CD14-positive monocyte (primary cell): ENCODE data around the gene POC1B. TPM values are rescaled to one million over a fixed set of nuclear protein-coding genes. Genes with fewer than 3 reads are reported as not detected.
A peak's percentile ranks its signal among the peaks of the same experiment; 100 is the strongest.

Source experiments
- DNase-seq, 3 donors: peaks; one replicate each; pipeline ENCODE4 v3.0.0-alpha.2; 2011 to 2022
- H2AFZ ChIP-seq: 2 replicates; pipeline ENCODE4 v1.6.0; 2012; ENCODE audit warnings: mild to moderate bottlenecking, low read depth, low read length, inconsistent platforms; ENCODE audit not compliant: insufficient read depth, poor library complexity, severe bottlenecking
- H3K27ac ChIP-seq, 2 donors: 1 replicate in 1 of 2; 2 replicates in 1 of 2; pipeline ENCODE4 v1.5.1; 2012 to 2013; ENCODE audit warnings: low read length in 2 of 2, control low read depth in 1 of 2, inconsistent platforms in 1 of 2, low read depth in 1 of 2, mild to moderate bottlenecking in 1 of 2
- H3K27me3 ChIP-seq, 2 donors: one replicate each; pipeline versions ENCODE4 v1.6.0 to v1.6.1; 2011 to 2013; ENCODE audit warnings: low read length in 2 of 2; ENCODE audit not compliant: control insufficient read depth in 2 of 2, insufficient read depth in 2 of 2
- H3K36me3 ChIP-seq, 2 donors: replicated peaks in 1 of 2; 1 replicate in 1 of 2; 2 replicates in 1 of 2; pipeline versions ENCODE4 v1.5.1 to v1.6.1; 2012 to 2013; ENCODE audit warnings: low read length in 2 of 2, control low read depth in 1 of 2, inconsistent platforms in 1 of 2, mild to moderate bottlenecking in 1 of 2; ENCODE audit not compliant: insufficient read depth in 2 of 2, control insufficient read depth in 1 of 2
- H3K4me1 ChIP-seq, 2 donors: 1 replicate in 1 of 2; 2 replicates in 1 of 2; pipeline versions ENCODE4 v1.5.1 to v1.6.1; 2012 to 2013; ENCODE audit warnings: low read length in 2 of 2, control low read depth in 1 of 2, inconsistent platforms in 1 of 2, mild to moderate bottlenecking in 1 of 2, moderate library complexity in 1 of 2; ENCODE audit not compliant: insufficient read depth in 2 of 2, control insufficient read depth in 1 of 2
- H3K4me2 ChIP-seq: replicated peaks from 2 replicates; pipeline ENCODE3; 2012; ENCODE audit warnings: low read length, moderate library complexity, mild to moderate bottlenecking; ENCODE audit not compliant: poor library complexity, severe bottlenecking; ENCODE audit errors: extremely low read depth
- H3K4me3 ChIP-seq, 3 experiments: fragments of 200-600 bp in 1 of 3; sonication (generic) in 1 of 3; replicated peaks in 1 of 3; 1 replicate in 2 of 3; 2 replicates in 1 of 3; pipeline ENCODE4 v1.5.1; 2011 to 2013; ENCODE audit warnings: low read length in 3 of 3, mild to moderate bottlenecking in 3 of 3, control low read depth in 2 of 3, low read depth in 2 of 3, inconsistent platforms in 1 of 3, moderate library complexity in 1 of 3
- H3K79me2 ChIP-seq: 2 replicates; pipeline ENCODE4 v1.6.0; 2012; ENCODE audit warnings: mild to moderate bottlenecking, control low read depth, inconsistent platforms, low read length, moderate library complexity; ENCODE audit not compliant: insufficient read depth
- H3K9ac ChIP-seq: 2 replicates; pipeline ENCODE4 v1.6.0; 2017; ENCODE audit warnings: low read length, mild to moderate bottlenecking; ENCODE audit not compliant: insufficient read depth, poor library complexity, severe bottlenecking
- H3K9me3 ChIP-seq, 2 donors: replicated peaks in 1 of 2; 1 replicate in 1 of 2; 2 replicates in 1 of 2; pipeline versions ENCODE4 v1.5.1 to v1.6.1; 2012 to 2013; ENCODE audit warnings: low read length in 2 of 2, control low read depth in 1 of 2; ENCODE audit not compliant: control insufficient read depth in 1 of 2, insufficient read depth in 1 of 2
- H4K20me1 ChIP-seq: 2 replicates; pipeline ENCODE4 v1.6.0; 2012; ENCODE audit warnings: mild to moderate bottlenecking, low read length, control low read depth, moderate library complexity; ENCODE audit not compliant: insufficient read depth
- H3K27ac Mint-ChIP-seq, 7 donors: one replicate each; pipeline ENCODE4 v1.8.0; 2020; ENCODE audit warnings: mild to moderate bottlenecking in 7 of 7, mixed read lengths in 7 of 7, moderate library complexity in 6 of 7, inconsistent platforms in 2 of 7
- H3K27me3 Mint-ChIP-seq, 3 donors: one replicate each; pipeline ENCODE4 v1.8.0; 2021 to 2022; ENCODE audit warnings: low read depth in 3 of 3, mild to moderate bottlenecking in 3 of 3, mixed read lengths in 3 of 3, moderate library complexity in 3 of 3, inconsistent platforms in 1 of 3
- H3K36me3 Mint-ChIP-seq, 2 donors: one replicate each; pipeline ENCODE4 v1.8.0; 2020; ENCODE audit warnings: mixed read lengths in 2 of 2, inconsistent platforms in 1 of 2, mild to moderate bottlenecking in 1 of 2
- H3K4me1 Mint-ChIP-seq: one replicate; pipeline ENCODE4 v1.8.0; 2020; ENCODE audit warnings: mild to moderate bottlenecking, mixed read lengths
- H3K4me3 Mint-ChIP-seq, 2 donors: one replicate each; pipeline ENCODE4 v1.8.0; 2020; ENCODE audit warnings: mild to moderate bottlenecking in 2 of 2, mixed read lengths in 2 of 2, moderate library complexity in 1 of 2
- H3K9me3 Mint-ChIP-seq, 7 donors: one replicate each; pipeline ENCODE4 v1.8.0; 2020 to 2022; ENCODE audit warnings: mixed read lengths in 7 of 7, mild to moderate bottlenecking in 6 of 7, moderate library complexity in 6 of 7, inconsistent platforms in 2 of 7
- WGBS: methylation state at CpG from one replicate; pipeline ENCODE4 v1.1.5; 2013; ENCODE audit warnings: missing lambda C conversion rate; ENCODE audit not compliant: insufficient coverage; 5-methylcytosine and 5-hydroxymethylcytosine counted together
- intact Hi-C, 2 donors: fragments of 100-400 bp; cut with micrococcal nuclease; formaldehyde crosslinking; loops; one replicate each; pipeline versions ENCODE4 v1.15.0 to v1.15.1; 2023
- polyA plus RNA-seq, 3 donors: library from polyadenylated mRNA; depleted of rRNA in 1 of 3; unstranded in 2 of 3; stranded (reverse) in 1 of 3; fragments of 300-500 nt in 2 of 3; fragments of >200 nt in 1 of 3; fragmentation: Illumina TruSeq in 2 of 3; gene quantifications; 1 replicate in 2 of 3; 2 replicates in 1 of 3; pipeline ENCODE4 v1.2.3, GENCODE V29; 2012 to 2021
- TF ChIP-seq, protein P1 (sequence below): fragments of 200-600 bp; IDR thresholded peaks from one replicate; pipeline ENCODE4 v1.8.0; 2022; ENCODE audit warnings: antibody characterized with exemption, mild to moderate bottlenecking

POC1B gene
- polyA plus RNA-seq, 3 donors: 8.4 to 32.0 (median 29.7) TPM

DNA sequence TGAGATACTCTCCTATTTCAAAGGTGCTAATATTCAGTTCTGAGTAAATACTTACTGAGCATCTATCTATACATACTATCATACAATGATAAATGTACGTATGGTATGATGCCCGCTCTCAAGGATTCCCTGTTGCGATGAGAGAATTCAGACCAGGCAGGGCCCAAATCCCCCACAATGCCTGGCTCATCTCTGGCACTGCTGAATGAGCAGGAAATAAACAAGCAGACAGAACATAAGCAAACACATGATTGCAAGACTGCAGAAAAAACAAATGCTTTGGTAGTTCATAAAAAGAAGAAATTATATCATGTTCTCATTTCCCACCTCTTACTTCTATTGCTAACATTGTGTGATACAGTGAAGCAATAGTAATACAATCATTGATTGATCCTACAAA is 96.3 kb downstream of the POC1B start:
- TF ChIP-seq, protein P1, sequence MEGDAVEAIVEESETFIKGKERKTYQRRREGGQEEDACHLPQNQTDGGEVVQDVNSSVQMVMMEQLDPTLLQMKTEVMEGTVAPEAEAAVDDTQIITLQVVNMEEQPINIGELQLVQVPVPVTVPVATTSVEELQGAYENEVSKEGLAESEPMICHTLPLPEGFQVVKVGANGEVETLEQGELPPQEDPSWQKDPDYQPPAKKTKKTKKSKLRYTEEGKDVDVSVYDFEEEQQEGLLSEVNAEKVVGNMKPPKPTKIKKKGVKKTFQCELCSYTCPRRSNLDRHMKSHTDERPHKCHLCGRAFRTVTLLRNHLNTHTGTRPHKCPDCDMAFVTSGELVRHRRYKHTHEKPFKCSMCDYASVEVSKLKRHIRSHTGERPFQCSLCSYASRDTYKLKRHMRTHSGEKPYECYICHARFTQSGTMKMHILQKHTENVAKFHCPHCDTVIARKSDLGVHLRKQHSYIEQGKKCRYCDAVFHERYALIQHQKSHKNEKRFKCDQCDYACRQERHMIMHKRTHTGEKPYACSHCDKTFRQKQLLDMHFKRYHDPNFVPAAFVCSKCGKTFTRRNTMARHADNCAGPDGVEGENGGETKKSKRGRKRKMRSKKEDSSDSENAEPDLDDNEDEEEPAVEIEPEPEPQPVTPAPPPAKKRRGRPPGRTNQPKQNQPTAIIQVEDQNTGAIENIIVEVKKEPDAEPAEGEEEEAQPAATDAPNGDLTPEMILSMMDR: no peak
- Histone ChIP-seq H3K27ac (no peak overlapping the region), H3K79me2 (no peaks in the 10 kb centered on the region), H3K9me3 (no peaks in the 10 kb centered on the region), H3K27me3 (no peaks in the 10 kb centered on the region), H2AFZ (no peak overlapping the region), H3K4me2 (no peak overlapping the region), H4K20me1 (no peaks in the 10 kb centered on the region), H3K4me3 (no peak overlapping the region), H3K9ac (no peak overlapping the region), H3K4me1 (peaks cover 36 to 39% of the 10 kb centered on the region in 2 donors), H3K36me3 (no peaks in the 10 kb centered on the region)
- no peak overlapping the region for H3K4me3 Mint-ChIP-seq
- peaks cover 0 to 3% (median 0%) of the 10 kb centered on the region in 3 donors for H3K27me3 Mint-ChIP-seq
- H3K9me3 Mint-ChIP-seq: peaks cover 0 to 7% (median 0%) of the 10 kb centered on the region in 7 donors
- DNase-seq: no peak
- peaks cover 15 to 20% of the 10 kb centered on the region in 2 donors for H3K36me3 Mint-ChIP-seq
- peaks cover 40% of the 10 kb centered on the region for H3K4me1 Mint-ChIP-seq
- intact Hi-C loops: no loop called here
- no peak overlapping the region for H3K27ac Mint-ChIP-seq
- WGBS: 100% methylated on average over 2 of the region's 3 CpGs

DNA sequence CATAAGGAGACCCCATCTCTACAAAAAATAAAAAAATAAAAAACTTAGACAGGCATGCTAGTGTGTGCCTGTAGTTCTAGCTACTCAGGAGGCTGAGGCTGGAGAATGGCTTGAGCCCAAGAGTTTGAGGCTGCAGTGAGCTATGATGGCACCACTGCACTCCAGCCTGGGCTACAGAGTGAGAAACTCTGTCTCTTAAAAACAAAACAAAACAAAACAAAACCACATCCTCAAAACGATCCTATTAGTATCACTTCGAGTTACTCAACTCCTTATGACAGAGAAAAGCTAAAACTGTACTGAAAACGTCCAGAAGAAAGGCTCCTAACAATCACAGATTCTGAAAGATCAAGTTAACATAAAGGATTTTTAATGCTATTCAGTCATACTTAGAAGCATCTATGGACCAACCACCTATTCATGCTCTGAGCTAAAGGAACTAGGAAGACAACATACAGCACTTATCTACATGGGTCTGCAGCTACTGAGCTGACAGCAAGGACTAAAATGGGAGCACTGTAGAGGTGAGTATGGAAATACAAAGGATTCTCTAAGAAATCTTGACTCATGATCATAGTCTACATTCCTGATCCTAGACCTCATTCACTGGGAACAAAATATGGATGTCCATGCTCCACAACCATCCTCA is 98.2 kb downstream of the POC1B start:
- Histone ChIP-seq H3K27ac (peak overlapping the region; percentile 51 to 85), H3K4me1 (peaks cover 41 to 48% of the 10 kb centered on the region in 2 donors), H3K9ac (peak overlapping the region; percentile 33), H3K9me3 (no peaks in the 10 kb centered on the region), H4K20me1 (no peaks in the 10 kb centered on the region), H3K36me3 (no peaks in the 10 kb centered on the region), H3K4me2 (peak overlapping the region; percentile 71), H3K27me3 (no peaks in the 10 kb centered on the region), H2AFZ (peak overlapping the region; percentile 52), H3K79me2 (no peaks in the 10 kb centered on the region), H3K4me3 (peak overlapping the region in 2 of 3 experiments; percentile 36 to 58)
- peaks cover 5 to 10% of the 10 kb centered on the region in 2 donors for H3K36me3 Mint-ChIP-seq
- H3K9me3 Mint-ChIP-seq: no peaks in the 10 kb centered on the region
- H3K27me3 Mint-ChIP-seq: peaks cover 0 to 3% (median 0%) of the 10 kb centered on the region in 3 donors
- intact Hi-C loops: no loop called here
- peak overlapping the region; percentile 48 to 79 for H3K4me3 Mint-ChIP-seq
- TF ChIP-seq, protein P1: no peak
- peak overlapping the region; percentile 84 to 96 (median 93) for H3K27ac Mint-ChIP-seq
- peak; percentile 36 to 71 (median 50) for DNase-seq
- 0% methylated on average over 3 of the region's 3 CpGs for WGBS
- H3K4me1 Mint-ChIP-seq: peaks cover 39% of the 10 kb centered on the region
